A549 (cell line): ENCODE results near the gene CFAP157.

Experiments
- BHLHE40 ChIP-seq: IDR thresholded peaks from 2 replicates; pipeline ENCODE4 v1.6.1; 2012; ENCODE audit warnings: low read depth, low read length, inconsistent platforms
- CHD2 ChIP-seq: fragments of 150-350 bp; IDR thresholded peaks from 2 replicates; pipeline ENCODE4 v1.6.1; 2014; ENCODE audit warnings: low read length; ENCODE audit not compliant: partially characterized antibody
- EP300 ChIP-seq, 2 experiments: fragments of >200 bp; sonication (Bioruptor Twin); formaldehyde crosslinking; IDR thresholded peaks; 2 replicates in 1 of 2; 3 replicates in 1 of 2; pipeline ENCODE4 v1.6.1; 2016 to 2017
- JUNB ChIP-seq: fragments of >200 bp; sonication (Bioruptor Twin); formaldehyde crosslinking; IDR thresholded peaks from 2 replicates; pipeline ENCODE4 v1.6.1; 2016
- KDM5A ChIP-seq: fragments of 200-600 bp; sonication (generic); IDR thresholded peaks from 2 replicates; pipeline ENCODE4 v1.6.1; 2016; ENCODE audit warnings: antibody characterized with exemption, mild to moderate bottlenecking
- POLR2A ChIP-seq: IDR thresholded peaks from 2 replicates; pipeline ENCODE4 v1.6.1; 2012; ENCODE audit warnings: mild to moderate bottlenecking, low read length
- RAD21 ChIP-seq, 2 experiments: fragments of >200 bp in 1 of 2; sonication (Bioruptor Twin) in 1 of 2; formaldehyde crosslinking in 1 of 2; IDR thresholded peaks in 1 of 2; conservative IDR thresholded peaks in 1 of 2; 2 replicates in 1 of 2; 3 replicates in 1 of 2; pipeline ENCODE4 v1.6.1; 2012 to 2018; ENCODE audit warnings: inconsistent platforms in 1 of 2
- TF ChIP-seq, protein P1 (sequence below): fragments of >200 bp; sonication (Bioruptor Twin); formaldehyde crosslinking; IDR thresholded peaks from 3 replicates; pipeline ENCODE4 v1.5.1; 2016

DNA sequence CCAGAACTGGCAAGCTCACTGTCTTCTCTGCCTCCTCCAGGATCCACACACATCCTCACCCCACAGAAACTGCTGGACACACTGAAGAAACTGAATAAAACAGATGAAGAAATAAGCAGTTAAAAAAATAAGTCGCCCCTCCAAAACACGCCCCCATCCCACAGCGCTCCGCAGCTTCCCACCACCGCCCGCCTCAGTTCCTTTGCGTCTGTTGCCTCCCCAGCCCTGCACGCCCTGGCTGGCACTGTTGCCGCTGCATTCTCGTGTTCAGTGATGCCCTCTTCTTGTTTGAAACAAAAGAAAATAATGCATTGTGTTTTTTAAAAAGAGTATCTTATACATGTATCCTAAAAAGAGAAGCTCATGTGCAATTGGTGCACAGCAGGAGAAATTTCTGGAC is 16.1 kb upstream of the CFAP157 start:
- TF ChIP-seq KDM5A, result no peak
- no peak for TF ChIP-seq POLR2A
- no peak for TF ChIP-seq EP300 (IDR thresholded peaks at IDR 0.05)
- TF ChIP-seq JUNB, result no peak
- no peak for TF ChIP-seq BHLHE40
- TF ChIP-seq CHD2, result no peak
- TF ChIP-seq, protein P1, sequence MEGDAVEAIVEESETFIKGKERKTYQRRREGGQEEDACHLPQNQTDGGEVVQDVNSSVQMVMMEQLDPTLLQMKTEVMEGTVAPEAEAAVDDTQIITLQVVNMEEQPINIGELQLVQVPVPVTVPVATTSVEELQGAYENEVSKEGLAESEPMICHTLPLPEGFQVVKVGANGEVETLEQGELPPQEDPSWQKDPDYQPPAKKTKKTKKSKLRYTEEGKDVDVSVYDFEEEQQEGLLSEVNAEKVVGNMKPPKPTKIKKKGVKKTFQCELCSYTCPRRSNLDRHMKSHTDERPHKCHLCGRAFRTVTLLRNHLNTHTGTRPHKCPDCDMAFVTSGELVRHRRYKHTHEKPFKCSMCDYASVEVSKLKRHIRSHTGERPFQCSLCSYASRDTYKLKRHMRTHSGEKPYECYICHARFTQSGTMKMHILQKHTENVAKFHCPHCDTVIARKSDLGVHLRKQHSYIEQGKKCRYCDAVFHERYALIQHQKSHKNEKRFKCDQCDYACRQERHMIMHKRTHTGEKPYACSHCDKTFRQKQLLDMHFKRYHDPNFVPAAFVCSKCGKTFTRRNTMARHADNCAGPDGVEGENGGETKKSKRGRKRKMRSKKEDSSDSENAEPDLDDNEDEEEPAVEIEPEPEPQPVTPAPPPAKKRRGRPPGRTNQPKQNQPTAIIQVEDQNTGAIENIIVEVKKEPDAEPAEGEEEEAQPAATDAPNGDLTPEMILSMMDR, result no peak
- no peak for TF ChIP-seq RAD21 (conservative IDR thresholded peaks at IDR 0.05 in 1 of 2, IDR thresholded peaks at IDR 0.05 in 1 of 2)
